Right lobe of liver (tissue), 4 donors: ENCODE data around the gene RELB.

Source experiments
- POLR2A ChIP-seq: fragments of 450-650 bp; IDR thresholded peaks from one replicate; pipeline ENCODE4 v1.6.1; 2017; ENCODE audit warnings: antibody characterized with exemption, mild to moderate bottlenecking
- TF ChIP-seq, protein P1 (sequence below), 4 donors: fragments of 200-600 bp in 3 of 4; fragments of 450-650 bp in 1 of 4; IDR thresholded peaks; one replicate each; pipeline versions ENCODE4 v1.5.1 to v1.8.0; 2016 to 2022; ENCODE audit warnings: antibody characterized with exemption in 4 of 4, mild to moderate bottlenecking in 2 of 4
- donor health status: DM: no; HTN: no; CAD: no.
- donor health status: DM: no; HTN: no; CAD: no.
- donor health status: DM: no; HTN: yes; CAD: no.

DNA sequence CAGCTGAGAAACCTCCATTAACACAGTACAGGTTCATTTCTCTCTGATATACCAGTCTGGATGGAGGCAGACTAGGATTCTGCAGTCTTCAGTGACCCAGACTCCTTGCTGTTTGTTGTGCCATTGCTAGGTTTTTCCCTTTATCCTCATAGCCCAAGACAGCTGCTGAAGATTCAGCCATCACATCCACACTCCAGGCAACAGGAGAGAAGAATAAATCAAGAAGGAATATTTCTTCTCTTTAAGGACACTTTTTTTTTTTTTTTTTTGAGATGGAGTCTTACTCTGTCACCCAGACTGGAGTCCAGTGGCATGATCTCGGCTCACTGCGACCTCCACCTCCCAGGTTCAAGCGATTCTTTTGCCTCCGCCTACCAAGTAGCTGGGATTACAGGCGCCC lies 31.8 kb upstream of the RELB start:
- TF ChIP-seq, protein P1, sequence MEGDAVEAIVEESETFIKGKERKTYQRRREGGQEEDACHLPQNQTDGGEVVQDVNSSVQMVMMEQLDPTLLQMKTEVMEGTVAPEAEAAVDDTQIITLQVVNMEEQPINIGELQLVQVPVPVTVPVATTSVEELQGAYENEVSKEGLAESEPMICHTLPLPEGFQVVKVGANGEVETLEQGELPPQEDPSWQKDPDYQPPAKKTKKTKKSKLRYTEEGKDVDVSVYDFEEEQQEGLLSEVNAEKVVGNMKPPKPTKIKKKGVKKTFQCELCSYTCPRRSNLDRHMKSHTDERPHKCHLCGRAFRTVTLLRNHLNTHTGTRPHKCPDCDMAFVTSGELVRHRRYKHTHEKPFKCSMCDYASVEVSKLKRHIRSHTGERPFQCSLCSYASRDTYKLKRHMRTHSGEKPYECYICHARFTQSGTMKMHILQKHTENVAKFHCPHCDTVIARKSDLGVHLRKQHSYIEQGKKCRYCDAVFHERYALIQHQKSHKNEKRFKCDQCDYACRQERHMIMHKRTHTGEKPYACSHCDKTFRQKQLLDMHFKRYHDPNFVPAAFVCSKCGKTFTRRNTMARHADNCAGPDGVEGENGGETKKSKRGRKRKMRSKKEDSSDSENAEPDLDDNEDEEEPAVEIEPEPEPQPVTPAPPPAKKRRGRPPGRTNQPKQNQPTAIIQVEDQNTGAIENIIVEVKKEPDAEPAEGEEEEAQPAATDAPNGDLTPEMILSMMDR (IDR thresholded peaks at IDR 0.05) = no peak
- no peak for TF ChIP-seq POLR2A
